GM23338 (cell line): ENCODE data around the gene MAPKBP1. TPM values are rescaled to one million over a fixed set of nuclear protein-coding genes. Genes with fewer than 3 reads are reported as not detected.

Experiments used
- ATAC-seq: fragments of 200-7000 bp; cut with Tn5 transposase; 3 replicates; pipeline ENCODE4 v1.9.1; 2020
- DNase-seq: peaks from one replicate; pipeline ENCODE4 v3.0.0-alpha.2; 2015; ENCODE audit warnings: low spot score
- H2AFZ ChIP-seq: fragments of 200-600 bp; sonication (generic); 2 replicates; pipeline ENCODE4 v1.8.0; 2016; ENCODE audit warnings: antibody characterized with exemption, mild to moderate bottlenecking, moderate library complexity
- H3F3A ChIP-seq: fragments of 200-600 bp; sonication (generic); replicated peaks from 2 replicates; pipeline ENCODE4 v1.8.0; 2017; ENCODE audit warnings: antibody characterized with exemption, mixed run types, low read depth
- H3K27ac ChIP-seq: fragments of 200-600 bp; sonication (generic); 2 replicates; pipeline ENCODE4 v1.6.1; 2016; ENCODE audit warnings: low read depth
- H3K27me3 ChIP-seq: fragments of 200-600 bp; sonication (generic); 2 replicates; pipeline ENCODE4 v1.8.0; 2016; ENCODE audit warnings: mild to moderate bottlenecking, mixed run types, moderate library complexity; ENCODE audit not compliant: insufficient read depth
- H3K36me3 ChIP-seq: fragments of 200-600 bp; sonication (generic); 2 replicates; pipeline ENCODE4 v1.8.0; 2016; ENCODE audit warnings: mild to moderate bottlenecking; ENCODE audit not compliant: insufficient read depth
- H3K4me1 ChIP-seq: fragments of 200-600 bp; sonication (generic); 2 replicates; pipeline ENCODE4 v1.8.0; 2016; ENCODE audit warnings: mild to moderate bottlenecking, moderate library complexity; ENCODE audit not compliant: insufficient read depth
- H3K4me2 ChIP-seq: fragments of 200-600 bp; sonication (generic); 2 replicates; pipeline ENCODE4 v1.7.1; 2017; ENCODE audit warnings: mixed run types
- H3K4me3 ChIP-seq: fragments of 200-600 bp; sonication (generic); 2 replicates; pipeline ENCODE4 v1.6.1; 2016; ENCODE audit warnings: mixed run types
- H3K79me2 ChIP-seq: fragments of 200-600 bp; sonication (generic); replicated peaks from 2 replicates; pipeline ENCODE4 v1.8.0; 2017; ENCODE audit warnings: mild to moderate bottlenecking; ENCODE audit not compliant: insufficient read depth
- H3K9me2 ChIP-seq: fragments of 200-600 bp; sonication (generic); 2 replicates; pipeline ENCODE4 v1.8.0; 2017; ENCODE audit not compliant: insufficient read depth
- H4K20me1 ChIP-seq: fragments of 200-600 bp; sonication (generic); replicated peaks from 2 replicates; pipeline ENCODE4 v1.8.0; 2017; ENCODE audit warnings: mild to moderate bottlenecking; ENCODE audit not compliant: insufficient read depth
- H3K27ac Mint-ChIP-seq: 2 replicates; pipeline ENCODE4 v1.8.0; 2020; ENCODE audit warnings: inconsistent platforms, mild to moderate bottlenecking, moderate library complexity, mixed read lengths
- H3K27me3 Mint-ChIP-seq: 3 replicates; pipeline ENCODE4 v1.8.0; 2022; ENCODE audit warnings: low read depth, mild to moderate bottlenecking, moderate library complexity, mixed read lengths, inconsistent platforms; ENCODE audit not compliant: insufficient read depth, poor library complexity
- H3K36me3 Mint-ChIP-seq: 3 replicates; pipeline ENCODE4 v1.8.0; 2021; ENCODE audit warnings: low read depth, mild to moderate bottlenecking, inconsistent platforms, moderate library complexity, mixed read lengths
- H3K4me1 Mint-ChIP-seq: 3 replicates; pipeline ENCODE4 v1.8.0; 2020; ENCODE audit warnings: mild to moderate bottlenecking, inconsistent platforms, mixed read lengths
- H3K4me3 Mint-ChIP-seq: 3 replicates; pipeline ENCODE4 v1.8.0; 2021; ENCODE audit warnings: moderate library complexity, mild to moderate bottlenecking, inconsistent platforms, mixed read lengths
- H3K9me3 Mint-ChIP-seq: 3 replicates; pipeline ENCODE4 v1.8.0; 2020; ENCODE audit warnings: moderate library complexity, mild to moderate bottlenecking, inconsistent platforms, mixed read lengths
- CREB1 ChIP-seq: fragments of 250-450 bp; sonication (Bioruptor Pico); IDR thresholded peaks from 2 replicates; pipeline ENCODE4 v1.5.0; 2020; ENCODE audit warnings: low read depth, mild to moderate bottlenecking, moderate library complexity
- CTCF ChIP-seq, 2 experiments: fragments of 200-600 bp in 1 of 2; sonication (generic) in 1 of 2; conservative IDR thresholded peaks; 2 replicates each; pipeline versions ENCODE4 v1.5.1 to v1.6.1; 2016 to 2017; ENCODE audit warnings: antibody characterized with exemption in 2 of 2, low read depth in 2 of 2, mild to moderate bottlenecking in 2 of 2, moderate library complexity in 1 of 2
- EZH2 ChIP-seq: fragments of 200-600 bp; sonication (generic); IDR thresholded peaks from one replicate; pipeline ENCODE4 v1.8.0; 2017; ENCODE audit warnings: antibody characterized with exemption, mild to moderate bottlenecking, low read depth; ENCODE audit not compliant: unreplicated experiment
- EZH2phosphoT487 ChIP-seq: fragments of 200-600 bp; sonication (generic); IDR thresholded peaks from one replicate; pipeline ENCODE4 v1.8.1; 2018; ENCODE audit warnings: antibody characterized with exemption; ENCODE audit not compliant: unreplicated experiment
- JUNB ChIP-seq: IDR thresholded peaks from one replicate; pipeline ENCODE4 v1.6.1; 2016; ENCODE audit warnings: antibody characterized with exemption; ENCODE audit not compliant: unreplicated experiment
- NANOG ChIP-seq: IDR thresholded peaks from 2 replicates; pipeline ENCODE4 v1.6.1; 2016; ENCODE audit warnings: antibody characterized with exemption, borderline replicate concordance
- POLR2AphosphoS5 ChIP-seq: IDR thresholded peaks from 2 replicates; pipeline ENCODE4 v1.6.1; 2016; ENCODE audit warnings: antibody characterized with exemption, low read depth
- STAT1 ChIP-seq: IDR thresholded peaks from one replicate; pipeline ENCODE4 v1.6.1; 2016; ENCODE audit warnings: antibody characterized with exemption; ENCODE audit not compliant: unreplicated experiment
- ZNF114 ChIP-seq: fragments of 250-450 bp; sonication (Bioruptor Pico); IDR thresholded peaks from 2 replicates; pipeline ENCODE4 v1.5.0; 2020; ENCODE audit warnings: mild to moderate bottlenecking, moderate library complexity
- ZNF331 ChIP-seq: fragments of 250-450 bp; sonication (Bioruptor Pico); IDR thresholded peaks from 2 replicates; pipeline ENCODE4 v1.5.0; 2020; ENCODE audit warnings: low read depth, mild to moderate bottlenecking, moderate library complexity
- ZNF462 ChIP-seq: fragments of 250-450 bp; sonication (Bioruptor Pico); IDR thresholded peaks from 2 replicates; pipeline ENCODE4 v1.5.0; 2020; ENCODE audit warnings: mild to moderate bottlenecking, moderate library complexity
- polyA plus RNA-seq: library from polyadenylated mRNA; unstranded; fragments of >200 nt; fragmentation: Nextera tagmentation; extraction: Ambion mirVana; gene quantifications from 2 replicates; pipeline ENCODE4 v1.2.1, GENCODE V29; 2016
- total RNA-seq: library from RNA; depleted of rRNA; stranded (reverse); fragments of >200 nt; shearing (Covaris generic); gene quantifications from 2 replicates; pipeline ENCODE4 v1.2.3, GENCODE V29; 2014
- TF ChIP-seq, protein P1 (sequence below): IDR thresholded peaks from 2 replicates; pipeline ENCODE4 v1.6.1; 2016; ENCODE audit warnings: antibody characterized with exemption
- TF ChIP-seq, protein P2 (sequence below): IDR thresholded peaks from one replicate; pipeline ENCODE4 v1.6.1; 2018; ENCODE audit warnings: antibody characterized with exemption; ENCODE audit not compliant: unreplicated experiment

MAPKBP1 gene
- total and polyA plus RNA-seq, 2 experiments from 2014 or later: 1.9 to 8.9 TPM

DNA sequence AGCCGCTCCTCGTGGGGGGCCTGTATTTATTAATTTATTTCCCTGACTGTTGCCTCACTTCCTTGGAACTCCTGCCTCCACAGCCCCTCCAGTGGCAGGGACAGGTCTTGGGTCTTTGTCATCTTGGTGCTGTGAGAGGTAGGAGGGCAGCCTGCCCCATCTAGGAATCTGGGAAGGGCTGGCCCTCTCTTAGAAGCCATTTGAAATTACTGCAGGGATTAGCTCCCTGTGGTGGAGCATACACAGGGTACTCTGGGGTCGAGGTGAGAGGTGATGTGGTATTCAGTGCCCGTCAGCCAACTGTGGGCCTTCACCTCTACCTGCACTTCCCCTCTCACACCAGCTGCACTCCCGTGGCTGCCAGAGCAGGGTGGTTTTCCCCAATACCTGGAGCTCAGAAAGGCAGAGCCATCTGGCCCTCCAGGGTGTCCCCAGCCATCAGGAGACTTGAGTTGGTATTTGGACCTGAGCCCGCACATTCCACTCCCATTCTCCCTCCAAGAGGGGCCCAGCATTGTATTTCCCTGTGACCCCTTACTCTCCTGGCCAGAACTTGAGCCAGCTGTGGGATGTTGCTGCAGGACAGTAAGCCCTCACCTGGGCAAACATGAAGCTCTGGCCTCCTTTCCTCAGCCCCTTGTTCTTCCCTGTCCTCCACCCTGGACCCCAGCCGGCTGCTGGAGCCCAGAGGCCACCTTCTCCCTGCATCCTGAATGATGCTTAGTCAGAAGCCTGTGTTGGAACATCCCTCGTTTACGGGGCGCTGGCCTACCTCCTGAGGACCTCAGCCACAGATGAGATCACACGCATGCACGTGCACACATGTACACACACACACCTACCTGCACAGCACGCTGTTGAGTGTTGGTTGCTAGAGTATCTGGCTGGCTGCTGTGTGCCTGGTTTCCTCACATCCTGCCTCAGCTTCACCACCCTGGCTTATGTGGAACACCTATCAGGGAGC, 51.6 kb downstream of the MAPKBP1 start:
- no peak overlapping the region for H3K4me2 ChIP-seq
- H3F3A ChIP-seq: no peaks in the 10 kb centered on the region
- H3K27ac ChIP-seq: no peak overlapping the region
- H2AFZ ChIP-seq: no peak overlapping the region
- DNase-seq: peak; percentile 22
- no peaks in the 10 kb centered on the region for H3K9me2 ChIP-seq
- H3K27me3 ChIP-seq: peaks cover 5% of the 10 kb centered on the region; the same call in 1 of the 2 replicates
- no peaks in the 10 kb centered on the region for H3K9me3 Mint-ChIP-seq
- H3K4me3 Mint-ChIP-seq: peak overlapping the region; percentile 37; the same call in 1 of the 3 replicates
- H3K36me3 ChIP-seq: no peaks in the 10 kb centered on the region; the same call in 1 of the 2 replicates
- H3K4me1 ChIP-seq: peaks cover 4% of the 10 kb centered on the region; the same call in 1 of the 2 replicates
- H3K27me3 Mint-ChIP-seq: peaks cover 11% of the 10 kb centered on the region
- no peaks in the 10 kb centered on the region for H4K20me1 ChIP-seq
- H3K4me1 Mint-ChIP-seq: peaks cover 9% of the 10 kb centered on the region
- no peak for TF ChIP-seq POLR2AphosphoS5
- no peak for TF ChIP-seq CTCF (conservative IDR thresholded peaks at IDR 0.05; ENCODE audit: low read depth in 2 of 2)
- no peak for TF ChIP-seq ZNF114 (CRISPR knock-in tag)
- TF ChIP-seq NANOG: no peak
- no peak for TF ChIP-seq ZNF331 (CRISPR knock-in tag)
- no peak for TF ChIP-seq ZNF462 (CRISPR knock-in tag)
- TF ChIP-seq, protein P1, sequence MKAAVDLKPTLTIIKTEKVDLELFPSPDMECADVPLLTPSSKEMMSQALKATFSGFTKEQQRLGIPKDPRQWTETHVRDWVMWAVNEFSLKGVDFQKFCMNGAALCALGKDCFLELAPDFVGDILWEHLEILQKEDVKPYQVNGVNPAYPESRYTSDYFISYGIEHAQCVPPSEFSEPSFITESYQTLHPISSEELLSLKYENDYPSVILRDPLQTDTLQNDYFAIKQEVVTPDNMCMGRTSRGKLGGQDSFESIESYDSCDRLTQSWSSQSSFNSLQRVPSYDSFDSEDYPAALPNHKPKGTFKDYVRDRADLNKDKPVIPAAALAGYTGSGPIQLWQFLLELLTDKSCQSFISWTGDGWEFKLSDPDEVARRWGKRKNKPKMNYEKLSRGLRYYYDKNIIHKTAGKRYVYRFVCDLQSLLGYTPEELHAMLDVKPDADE: no peak
- TF ChIP-seq CREB1: no peak
- TF ChIP-seq EZH2phosphoT487: no peak
- TF ChIP-seq EZH2: no peak
- TF ChIP-seq, protein P2, sequence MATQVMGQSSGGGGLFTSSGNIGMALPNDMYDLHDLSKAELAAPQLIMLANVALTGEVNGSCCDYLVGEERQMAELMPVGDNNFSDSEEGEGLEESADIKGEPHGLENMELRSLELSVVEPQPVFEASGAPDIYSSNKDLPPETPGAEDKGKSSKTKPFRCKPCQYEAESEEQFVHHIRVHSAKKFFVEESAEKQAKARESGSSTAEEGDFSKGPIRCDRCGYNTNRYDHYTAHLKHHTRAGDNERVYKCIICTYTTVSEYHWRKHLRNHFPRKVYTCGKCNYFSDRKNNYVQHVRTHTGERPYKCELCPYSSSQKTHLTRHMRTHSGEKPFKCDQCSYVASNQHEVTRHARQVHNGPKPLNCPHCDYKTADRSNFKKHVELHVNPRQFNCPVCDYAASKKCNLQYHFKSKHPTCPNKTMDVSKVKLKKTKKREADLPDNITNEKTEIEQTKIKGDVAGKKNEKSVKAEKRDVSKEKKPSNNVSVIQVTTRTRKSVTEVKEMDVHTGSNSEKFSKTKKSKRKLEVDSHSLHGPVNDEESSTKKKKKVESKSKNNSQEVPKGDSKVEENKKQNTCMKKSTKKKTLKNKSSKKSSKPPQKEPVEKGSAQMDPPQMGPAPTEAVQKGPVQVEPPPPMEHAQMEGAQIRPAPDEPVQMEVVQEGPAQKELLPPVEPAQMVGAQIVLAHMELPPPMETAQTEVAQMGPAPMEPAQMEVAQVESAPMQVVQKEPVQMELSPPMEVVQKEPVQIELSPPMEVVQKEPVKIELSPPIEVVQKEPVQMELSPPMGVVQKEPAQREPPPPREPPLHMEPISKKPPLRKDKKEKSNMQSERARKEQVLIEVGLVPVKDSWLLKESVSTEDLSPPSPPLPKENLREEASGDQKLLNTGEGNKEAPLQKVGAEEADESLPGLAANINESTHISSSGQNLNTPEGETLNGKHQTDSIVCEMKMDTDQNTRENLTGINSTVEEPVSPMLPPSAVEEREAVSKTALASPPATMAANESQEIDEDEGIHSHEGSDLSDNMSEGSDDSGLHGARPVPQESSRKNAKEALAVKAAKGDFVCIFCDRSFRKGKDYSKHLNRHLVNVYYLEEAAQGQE: no peak
- TF ChIP-seq JUNB: no peak
- TF ChIP-seq STAT1: no peak
- H3K27ac Mint-ChIP-seq: no peak overlapping the region
- H3K4me3 ChIP-seq: no peak overlapping the region
- peaks cover 2% of the 10 kb centered on the region; the same call in 2 of the 3 replicates for H3K36me3 Mint-ChIP-seq
- ATAC-seq: peak; percentile 6
- H3K79me2 ChIP-seq: 0 out of 2 replicates have a peak, but pooled peaks cover 4% of the 10 kb centered on the region
